Neuronal stem cell (in vitro differentiated cells): ENCODE data around the gene HHIP. TPM values are rescaled to one million over a fixed set of nuclear protein-coding genes. Genes with fewer than 3 reads are reported as not detected.

ENCODE experiments used
- small RNA-seq: library from polyadenylated mRNA; stranded (forward); fragments of <200 nt; extraction: miRNeasy Mini kit (QIAGEN cat#:217004); gene quantifications from one replicate; pipeline ENCODE3, GENCODE V24; 2013; ENCODE audit not compliant: insufficient read depth

Gene HHIP

Small RNA genes lying within 50 kb of the gene (small RNA-seq; reads per million reads assigned to genes)
- gene RF02271, result not detected
